Activated naive CD4-positive, alpha-beta T cell treated with anti-CD3 and anti-CD28 coated beads, Interleukin-2, amount 10 ng/mL, durations not matched to agents 7 days and 5 days (primary cell): ENCODE data around the gene CCT3.

ENCODE experiments used
- CTCF ChIA-PET: fragments of 350-600 bp; sonication (Branson Sonifier 250); formaldehyde crosslinking; loops from one replicate; lab custom pipeline; 2021; ENCODE audit warnings: antibody characterized with exemption; lab: Charles Lee
- DNase-seq: peaks from one replicate; pipeline ENCODE4 v3.0.0-alpha.2; 2020
- H3K27ac Mint-ChIP-seq: one replicate; pipeline ENCODE4 v1.8.0; 2021; ENCODE audit warnings: mild to moderate bottlenecking, moderate library complexity, mixed read lengths
- H3K27me3 Mint-ChIP-seq: one replicate; pipeline ENCODE4 v1.8.0; 2021; ENCODE audit warnings: mild to moderate bottlenecking, mixed read lengths
- H3K36me3 Mint-ChIP-seq: one replicate; pipeline ENCODE4 v1.8.0; 2021; ENCODE audit warnings: mixed read lengths
- H3K4me1 Mint-ChIP-seq: one replicate; pipeline ENCODE4 v1.8.0; 2021; ENCODE audit warnings: mixed read lengths
- H3K4me3 Mint-ChIP-seq: one replicate; pipeline ENCODE4 v1.8.0; 2021; ENCODE audit warnings: mild to moderate bottlenecking, moderate library complexity, mixed read lengths
- H3K9me3 Mint-ChIP-seq: one replicate; pipeline ENCODE4 v1.8.0; 2021; ENCODE audit warnings: mixed read lengths

The CCT3 gene

GRCh38 chr1:156270314-156270713, 67.8 kb downstream of the CCT3 start:
- Mint-ChIP-seq H3K27me3 (no peaks in the 10 kb centered on the region), H3K4me1 (no peaks in the 10 kb centered on the region), H3K9me3 (no peaks in the 10 kb centered on the region), H3K4me3 (no peak overlapping the region), H3K36me3 (peaks cover 63% of the 10 kb centered on the region), H3K27ac (no peak overlapping the region)
- CTCF ChIA-PET, result no interaction called here
- no peak for DNase-seq

GRCh38 chr1:156268336-156268735, 69.8 kb downstream of the CCT3 start:
- Mint-ChIP-seq H3K4me3 (no peak overlapping the region), H3K27ac (no peak overlapping the region), H3K36me3 (peaks cover 63% of the 10 kb centered on the region), H3K27me3 (no peaks in the 10 kb centered on the region), H3K9me3 (no peaks in the 10 kb centered on the region), H3K4me1 (no peaks in the 10 kb centered on the region)
- no peak for DNase-seq
- CTCF ChIA-PET, result no interaction called here

GRCh38 chr1:156266051-156266450, 72.0 kb downstream of the CCT3 start:
- Mint-ChIP-seq H3K27ac (no peak overlapping the region), H3K4me1 (no peaks in the 10 kb centered on the region), H3K27me3 (no peaks in the 10 kb centered on the region), H3K36me3 (peaks cover 64% of the 10 kb centered on the region), H3K4me3 (no peak overlapping the region), H3K9me3 (no peaks in the 10 kb centered on the region)
- CTCF ChIA-PET, result no interaction called here
- no peak for DNase-seq

- Mint-ChIP-seq H3K27ac (no peak overlapping the region), H3K27me3 (no peaks in the 10 kb centered on the region), H3K36me3 (peaks cover 74% of the 10 kb centered on the region), H3K9me3 (no peaks in the 10 kb centered on the region), H3K4me3 (no peak overlapping the region), H3K4me1 (peaks cover under 1% of the 10 kb centered on the region)
- CTCF ChIA-PET, result no interaction called here
- no peak for DNase-seq
These were observed 74.8 kb downstream of the CCT3 start for GRCh38 chr1:156263288-156263655.

- Mint-ChIP-seq H3K9me3 (no peaks in the 10 kb centered on the region), H3K27ac (peak overlapping the region; percentile 35), H3K4me3 (no peak overlapping the region), H3K4me1 (peaks cover 6% of the 10 kb centered on the region), H3K27me3 (no peaks in the 10 kb centered on the region), H3K36me3 (peaks cover 74% of the 10 kb centered on the region)
- DNase-seq, result no peak
- CTCF ChIA-PET, result interaction anchor here (1.2 kb wide), 1 partner anchor 122 kb away, joined by 3 read pairs; no protein-coding TSS in a partner anchor
These were observed 75.4 kb downstream of the CCT3 start for GRCh38 chr1:156262461-156263287.

GRCh38 chr1:156260896-156261295, 77.2 kb downstream of the CCT3 start:
- Mint-ChIP-seq H3K4me1 (peaks cover 15% of the 10 kb centered on the region), H3K9me3 (no peaks in the 10 kb centered on the region), H3K27me3 (no peaks in the 10 kb centered on the region), H3K36me3 (peaks cover 71% of the 10 kb centered on the region), H3K27ac (no peak overlapping the region), H3K4me3 (no peak overlapping the region)
- no peak for DNase-seq
- CTCF ChIA-PET, result interaction anchor here (1.3 to 1.6 kb wide), 3 partner anchors 36 to 115 kb away, joined by 4 read pairs; no protein-coding TSS in a partner anchor

- Mint-ChIP-seq H3K27ac (no peak overlapping the region), H3K27me3 (no peaks in the 10 kb centered on the region), H3K4me1 (peaks cover 15% of the 10 kb centered on the region), H3K36me3 (peaks cover 65% of the 10 kb centered on the region), H3K9me3 (no peaks in the 10 kb centered on the region), H3K4me3 (no peak overlapping the region)
- CTCF ChIA-PET, result interaction anchor here (0.7 to 1.6 kb wide), 6 partner anchors 35 to 131 kb away, joined by 3 to 5 read pairs (median 4); no protein-coding TSS in a partner anchor
- DNase-seq, result no peak
These were observed 78.3 kb downstream of the CCT3 start for GRCh38 chr1:156259805-156260204.
